Endodermal cell (in vitro differentiated cells): Measurements from ENCODE around the gene SOX10. TPM values are rescaled to one million over a fixed set of nuclear protein-coding genes. Genes with fewer than 3 reads are reported as not detected.

ENCODE experiments used
- DNase-seq: peaks from one replicate; pipeline ENCODE4 v3.0.0-alpha.2; 2017
- H3K27ac ChIP-seq: 2 replicates; pipeline ENCODE4 v1.5.1; 2013; ENCODE audit warnings: mild to moderate bottlenecking, low read depth, low read length, moderate library complexity
- H3K27me3 ChIP-seq: 2 replicates; pipeline ENCODE4 v1.6.1; 2013; ENCODE audit warnings: mild to moderate bottlenecking, low read length, moderate library complexity; ENCODE audit not compliant: insufficient read depth, control insufficient read depth, poor library complexity, severe bottlenecking
- H3K36me3 ChIP-seq: 2 replicates; pipeline ENCODE4 v1.7.0; 2013; ENCODE audit warnings: mild to moderate bottlenecking, low read length, moderate library complexity; ENCODE audit not compliant: control insufficient read depth, insufficient read depth
- H3K4me1 ChIP-seq: one replicate; pipeline ENCODE4 v1.7.0; 2013; ENCODE audit warnings: low read length; ENCODE audit not compliant: control insufficient read depth, insufficient read depth
- H3K4me3 ChIP-seq: 2 replicates; pipeline ENCODE4 v1.5.1; 2013; ENCODE audit warnings: mild to moderate bottlenecking, low read length, moderate library complexity
- H3K9ac ChIP-seq: 2 replicates; pipeline ENCODE4 v1.6.1; 2013; ENCODE audit warnings: mild to moderate bottlenecking, low read length, moderate library complexity; ENCODE audit not compliant: poor library complexity, severe bottlenecking; ENCODE audit errors: extremely low read depth
- H3K9me3 ChIP-seq: 2 replicates; pipeline ENCODE4 v1.6.1; 2013; ENCODE audit warnings: mild to moderate bottlenecking, low read length, moderate library complexity; ENCODE audit not compliant: control insufficient read depth
- H3K27ac Mint-ChIP-seq: 2 replicates; pipeline ENCODE4 v1.8.0; 2020; ENCODE audit warnings: mixed read lengths
- H3K27me3 Mint-ChIP-seq: 2 replicates; pipeline ENCODE4 v1.8.0; 2021; ENCODE audit warnings: mild to moderate bottlenecking, mixed read lengths; ENCODE audit not compliant: insufficient read depth
- H3K36me3 Mint-ChIP-seq: 2 replicates; pipeline ENCODE4 v1.8.0; 2020; ENCODE audit warnings: low read depth, mixed read lengths
- H3K4me1 Mint-ChIP-seq: 2 replicates; pipeline ENCODE4 v1.8.0; 2020; ENCODE audit warnings: mixed read lengths
- H3K4me3 Mint-ChIP-seq: 2 replicates; pipeline ENCODE4 v1.8.0; 2020; ENCODE audit warnings: mild to moderate bottlenecking, moderate library complexity, mixed read lengths
- H3K9me3 Mint-ChIP-seq: 2 replicates; pipeline ENCODE4 v1.8.0; 2020; ENCODE audit warnings: mild to moderate bottlenecking, mixed read lengths
- CTCF ChIP-seq: fragments of 200-600 bp; sonication (generic); conservative IDR thresholded peaks from 2 replicates; pipeline ENCODE4 v1.5.0; 2021; ENCODE audit warnings: antibody characterized with exemption, mild to moderate bottlenecking
- WGBS, 2 experiments: methylation state at CpG; one replicate each; pipeline versions ENCODE4 v1.1.5 to v1.1.7; 2013; ENCODE audit warnings: missing lambda C conversion rate in 2 of 2, mixed read lengths in 1 of 2; ENCODE audit not compliant: insufficient coverage in 1 of 2, insufficient read length in 1 of 2; 5-methylcytosine and 5-hydroxymethylcytosine counted together
- total RNA-seq, 2 donors: library from RNA; stranded (reverse); fragmentation: NEBNext Ultra II Directional in 1 of 2; extraction: Animal tissue kit (Norgen Biotek cat#: 25700) in 1 of 2; gene quantifications; 2 replicates in 1 of 2; 3 replicates in 1 of 2; pipeline ENCODE4 v1.2.1, GENCODE V29; 2021

The SOX10 gene
- total RNA-seq, 2 donors from 2014 or later: 11.2 to 13.4 TPM

DNA sequence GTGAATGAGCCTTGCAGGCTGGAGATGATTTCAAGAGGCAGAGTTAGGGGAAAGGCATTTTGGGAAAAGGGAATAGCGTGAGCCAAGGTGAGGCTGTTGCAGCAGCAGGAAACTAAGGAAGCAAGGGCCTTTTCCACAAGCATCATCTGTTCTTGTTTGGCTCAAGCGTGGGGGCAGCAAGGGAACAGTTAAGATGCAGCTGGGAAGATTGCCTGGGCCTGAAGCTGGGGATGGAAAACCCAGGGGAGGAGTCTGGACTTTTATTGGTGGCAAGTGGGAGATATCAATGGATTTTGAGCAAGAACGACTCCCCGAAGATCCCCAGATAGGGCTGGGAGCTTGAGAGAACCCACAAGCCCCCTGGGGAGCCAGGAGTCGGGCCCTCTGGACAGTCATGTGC is 45.5 kb upstream of the SOX10 start:
- WGBS, 2 experiments: 94 to 96% methylated on average over 4 to 5 of the region's 5 CpGs
- Histone ChIP-seq H3K27ac (no peak overlapping the region), H3K4me3 (no peak overlapping the region), H3K9me3 (no peaks in the 10 kb centered on the region), H3K36me3 (no peaks in the 10 kb centered on the region), H3K27me3 (no peaks in the 10 kb centered on the region), H3K9ac (no peak overlapping the region), H3K4me1 (no peaks in the 10 kb centered on the region)
- H3K27ac Mint-ChIP-seq: no peak overlapping the region
- H3K36me3 Mint-ChIP-seq: no peaks in the 10 kb centered on the region
- peaks cover 3% of the 10 kb centered on the region for H3K9me3 Mint-ChIP-seq
- peak; percentile 26 for DNase-seq
- peaks cover 4% of the 10 kb centered on the region for H3K27me3 Mint-ChIP-seq
- TF ChIP-seq CTCF: no peak
- H3K4me1 Mint-ChIP-seq: peaks cover 21% of the 10 kb centered on the region
- H3K4me3 Mint-ChIP-seq: no peak overlapping the region

DNA sequence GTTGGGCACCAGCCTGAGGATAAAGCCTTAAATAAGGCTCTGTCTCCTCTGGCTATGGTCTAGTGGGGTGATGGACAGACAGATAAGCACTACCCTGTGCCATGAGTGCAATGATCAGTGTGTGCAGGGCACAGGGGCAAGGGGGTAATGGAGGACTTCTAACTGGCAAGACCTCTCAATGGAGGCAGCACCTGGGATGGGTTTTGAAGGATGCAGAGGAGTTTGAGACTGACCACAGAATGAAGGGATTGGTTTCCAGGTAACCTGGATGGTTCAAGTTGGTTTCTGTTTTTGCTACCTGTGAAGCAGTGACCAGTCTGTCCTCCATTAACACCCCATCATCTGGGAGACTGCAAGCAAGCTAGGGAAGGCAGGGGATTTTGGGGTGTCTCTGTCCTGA is 45.0 kb upstream of the SOX10 start:
- Histone ChIP-seq H3K27me3 (no peaks in the 10 kb centered on the region), H3K9ac (no peak overlapping the region), H3K4me1 (no peaks in the 10 kb centered on the region), H3K36me3 (no peaks in the 10 kb centered on the region), H3K9me3 (no peaks in the 10 kb centered on the region), H3K27ac (no peak overlapping the region), H3K4me3 (no peak overlapping the region)
- Mint-ChIP-seq H3K36me3 (no peaks in the 10 kb centered on the region), H3K27ac (no peak overlapping the region), H3K4me3 (no peak overlapping the region), H3K27me3 (peaks cover 4% of the 10 kb centered on the region), H3K4me1 (peaks cover 17% of the 10 kb centered on the region), H3K9me3 (peaks cover 3% of the 10 kb centered on the region)
- TF ChIP-seq CTCF: no peak
- no peak for DNase-seq

GRCh38 chr22:38028344-38029130 is 44.2 kb upstream of the SOX10 start:
- Mint-ChIP-seq H3K4me3 (no peak overlapping the region), H3K4me1 (peaks cover 12% of the 10 kb centered on the region), H3K36me3 (no peaks in the 10 kb centered on the region), H3K9me3 (no peaks in the 10 kb centered on the region), H3K27ac (no peak overlapping the region), H3K27me3 (peaks cover 4% of the 10 kb centered on the region)
- H3K27me3 ChIP-seq: no peaks in the 10 kb centered on the region
- no peaks in the 10 kb centered on the region for H3K9me3 ChIP-seq
- H3K9ac ChIP-seq: no peak overlapping the region
- no peaks in the 10 kb centered on the region for H3K36me3 ChIP-seq
- no peak overlapping the region for H3K4me3 ChIP-seq
- no peak for TF ChIP-seq CTCF
- H3K27ac ChIP-seq: no peak overlapping the region
- H3K4me1 ChIP-seq: no peaks in the 10 kb centered on the region
- DNase-seq: peak; percentile 34
- 94 to 95% methylated on average over 12 to 15 of the region's 15 CpGs for WGBS, 2 experiments
